ENCODE results near the gene MROH8.
A peak's percentile ranks its signal among the peaks of the same experiment; 100 is the strongest.

MROH8 gene

DNA sequence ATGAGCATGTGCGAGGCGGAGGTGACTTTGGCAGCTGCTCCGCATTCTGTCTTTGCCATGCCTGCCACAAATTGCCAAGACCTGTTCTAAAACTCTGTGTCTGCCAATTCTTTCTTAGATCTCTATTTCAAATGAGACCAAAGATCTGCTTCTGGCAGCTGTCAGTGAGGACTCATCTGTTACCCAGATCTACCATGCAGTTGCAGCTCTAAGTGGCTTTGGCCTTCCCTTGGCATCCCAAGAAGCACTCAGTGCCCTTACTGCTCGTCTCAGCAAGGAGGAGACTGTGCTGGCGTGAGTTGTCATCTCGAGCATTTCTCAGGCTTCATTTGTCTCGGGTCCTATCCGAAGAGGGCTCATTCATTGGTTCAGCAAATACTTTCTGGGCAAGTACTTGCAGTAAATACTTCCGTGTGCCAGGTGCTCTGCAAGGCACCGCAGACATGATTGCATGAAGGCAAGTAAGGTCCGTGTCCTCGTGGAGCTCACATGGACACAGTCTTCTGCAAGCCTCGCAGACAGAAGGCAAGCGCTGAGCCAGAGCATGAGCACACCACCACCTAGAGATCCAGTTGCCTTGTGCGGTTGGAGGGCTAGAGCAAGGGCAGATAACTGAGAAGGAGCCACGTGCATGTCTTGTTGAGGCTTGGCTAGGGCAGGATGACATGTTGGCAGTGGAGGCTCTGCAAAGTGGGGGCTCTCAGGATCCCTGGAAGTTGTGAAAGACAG lies 19.7 kb upstream of the MROH8 start:
- no peak for DNase-seq

DNA sequence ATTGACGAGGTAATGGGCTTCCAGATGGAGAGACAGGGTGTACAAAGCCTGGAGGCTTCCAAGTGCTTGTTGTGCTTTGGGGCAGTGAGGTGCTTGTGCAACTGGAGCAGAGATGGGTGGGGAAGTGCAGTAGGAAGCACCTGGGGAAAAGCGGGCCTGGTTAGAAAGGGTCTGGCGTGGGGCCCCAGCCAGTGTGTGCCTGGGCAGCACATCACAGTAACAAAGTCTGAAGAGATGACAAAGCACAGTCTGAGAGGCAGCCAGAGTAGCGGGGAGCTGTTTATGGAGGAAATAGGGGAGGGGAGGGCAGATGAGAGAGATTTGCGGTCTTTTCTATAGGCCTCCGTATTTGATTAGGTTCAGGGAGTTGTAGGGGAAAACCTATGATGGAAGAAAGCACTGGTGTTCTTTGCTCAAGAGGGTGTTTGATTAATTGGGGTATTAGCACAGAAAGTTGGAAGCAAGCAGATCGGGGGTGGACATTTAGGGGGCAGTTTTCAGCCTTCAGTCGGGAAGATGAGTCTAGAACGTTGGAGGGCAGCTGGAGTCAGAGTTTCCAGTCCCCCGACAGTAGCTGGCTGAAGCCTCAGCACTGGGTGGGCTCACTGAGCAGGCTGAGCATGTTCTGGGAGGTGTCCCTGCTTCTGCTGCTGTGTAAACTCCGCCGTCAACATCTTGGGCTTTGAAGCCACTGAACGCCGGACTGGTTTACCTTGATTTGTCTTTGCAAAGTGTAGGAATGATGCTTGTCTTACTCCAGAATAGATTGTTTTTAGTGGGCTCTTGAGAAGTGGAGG lies 15.5 kb upstream of the MROH8 start:
- DNase-seq, result no peak

DNA sequence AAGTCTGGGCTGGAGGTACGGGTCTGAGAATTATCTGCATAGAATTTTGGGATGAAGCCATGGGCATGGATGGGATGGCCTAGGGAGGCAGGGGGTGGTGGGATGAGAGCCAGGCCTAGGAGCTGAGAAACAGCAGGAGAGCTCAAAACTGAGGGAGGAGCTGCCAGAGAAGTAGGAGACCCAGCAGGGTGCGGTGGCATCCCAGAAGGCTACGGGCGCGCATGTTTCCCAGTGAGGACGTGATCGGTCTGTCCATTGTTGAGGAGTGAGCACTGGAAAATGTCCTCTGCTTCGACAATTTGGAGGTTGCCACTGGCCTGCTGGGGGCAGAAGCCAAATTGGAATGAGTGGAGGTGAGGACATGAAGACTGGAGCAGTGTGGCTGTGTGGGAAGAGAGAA lies 14.5 kb upstream of the MROH8 start:
- no peak for DNase-seq

DNA sequence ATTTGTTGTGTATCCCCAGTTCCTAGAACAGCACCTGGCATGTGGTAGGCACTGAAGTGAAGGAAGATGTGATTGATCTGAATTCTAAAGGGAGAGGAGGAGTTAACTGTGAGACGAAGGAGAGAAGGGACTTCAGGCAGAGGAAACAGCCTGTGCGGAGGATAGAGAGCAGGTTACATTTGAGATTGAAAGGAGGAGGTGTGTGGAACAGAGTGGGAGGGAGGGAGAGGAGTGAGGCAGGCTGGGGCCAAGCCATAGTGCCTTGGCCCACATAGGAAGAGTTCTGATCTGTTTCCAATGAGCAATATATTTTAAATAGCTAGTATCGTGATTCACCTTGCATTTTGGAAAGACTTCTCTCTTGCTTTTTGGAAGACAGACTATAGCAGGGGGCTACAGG lies 13.9 kb upstream of the MROH8 start:
- no peak for DNase-seq

DNA sequence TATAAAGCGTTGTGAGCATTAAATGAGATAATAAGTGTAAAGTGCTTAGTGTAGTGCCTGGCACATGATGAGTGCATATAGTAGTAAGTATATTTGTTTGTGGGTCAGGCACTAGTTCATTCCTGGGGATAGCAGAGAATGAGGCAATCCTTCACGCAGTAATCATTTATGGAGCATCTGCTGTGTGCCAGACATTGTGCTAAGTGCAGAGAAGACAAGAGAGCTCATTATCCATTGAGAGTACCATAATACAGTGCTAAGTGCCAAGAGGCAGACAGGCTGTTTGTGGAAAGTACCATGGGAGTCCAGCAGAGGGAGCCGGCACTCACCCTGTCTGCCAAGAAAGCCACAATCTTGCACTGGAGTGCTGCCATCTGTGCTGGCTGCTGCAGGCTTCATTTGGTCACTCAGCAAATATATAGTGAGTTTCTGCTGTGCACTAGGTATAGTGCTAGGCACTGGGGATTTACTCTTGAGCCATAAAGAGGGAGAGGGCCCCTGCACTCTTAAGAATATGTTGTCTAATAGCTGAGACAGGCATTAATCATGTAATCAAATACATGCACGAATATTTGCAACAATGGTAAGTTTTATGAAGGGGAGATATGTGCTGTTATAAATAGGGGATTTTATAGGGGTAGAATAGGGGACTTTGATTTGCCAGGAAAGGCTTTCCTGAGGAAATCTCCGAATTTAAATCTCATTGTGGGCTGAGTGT lies 12.9 kb upstream of the MROH8 start:
- DNase-seq, result peak; percentile 71

DNA sequence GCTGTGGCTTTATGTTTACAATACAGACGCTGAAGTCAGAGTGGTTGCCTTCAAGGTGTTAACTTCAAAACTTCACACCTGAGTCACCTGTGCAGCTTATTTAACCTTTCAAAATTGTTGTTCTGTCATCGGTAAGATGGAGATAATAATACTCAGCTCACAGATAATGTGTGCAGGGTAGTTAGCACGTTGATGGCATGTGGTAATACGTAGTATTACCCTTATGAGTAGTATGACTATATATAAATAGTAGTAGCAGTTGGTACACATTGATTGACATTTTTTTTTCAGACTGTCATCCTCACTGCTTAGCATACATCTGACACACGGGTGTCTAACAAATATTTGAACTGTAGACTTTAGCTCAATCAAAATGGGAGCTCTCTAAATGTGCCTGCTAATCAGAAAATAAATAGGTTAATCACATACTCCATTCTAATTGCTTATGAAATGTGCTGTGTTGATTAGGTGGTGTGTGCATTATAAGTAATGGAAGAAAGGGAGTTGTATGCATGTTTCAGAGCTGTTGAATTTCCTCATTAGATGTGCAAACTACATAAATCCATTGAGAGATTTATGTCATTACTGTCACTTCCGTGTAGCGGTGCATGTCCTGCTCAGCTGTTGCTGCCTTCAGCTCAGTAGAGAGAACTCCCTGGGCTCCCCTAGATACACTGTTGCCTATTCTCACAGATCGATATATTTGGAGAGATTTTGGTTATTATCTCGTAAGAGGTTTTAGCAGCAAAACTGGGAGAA lies 11.2 kb upstream of the MROH8 start:
- DNase-seq, result no peak

DNA sequence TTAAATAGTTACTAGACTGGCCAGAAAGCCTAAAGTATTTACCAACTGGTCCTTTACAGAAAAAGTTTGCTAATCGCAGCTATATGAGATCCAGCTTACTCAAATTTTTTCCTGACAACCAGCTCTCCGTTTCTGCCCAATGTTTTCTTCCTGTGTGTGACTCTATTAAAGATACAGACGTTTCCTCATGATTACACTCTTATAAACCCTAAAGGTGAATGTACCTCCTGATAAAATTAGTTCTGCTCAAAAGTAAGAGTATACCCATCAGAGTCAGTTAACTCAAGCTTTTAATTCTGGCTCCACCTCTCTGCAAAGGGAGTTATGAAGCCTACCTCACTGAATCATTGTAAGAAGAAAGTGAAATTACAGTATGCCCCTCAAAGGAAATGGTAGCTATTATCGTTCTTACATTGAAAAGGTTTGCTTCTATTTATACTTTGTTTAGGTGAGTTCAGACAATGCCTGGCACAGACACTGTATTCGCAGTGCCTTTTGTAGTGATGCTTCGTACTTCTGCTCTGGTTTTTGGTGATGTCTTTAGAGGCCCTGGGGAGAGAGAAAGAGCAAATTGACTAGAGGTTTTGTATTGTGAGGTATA lies 10.2 kb upstream of the MROH8 start:
- DNase-seq, result no peak

DNA sequence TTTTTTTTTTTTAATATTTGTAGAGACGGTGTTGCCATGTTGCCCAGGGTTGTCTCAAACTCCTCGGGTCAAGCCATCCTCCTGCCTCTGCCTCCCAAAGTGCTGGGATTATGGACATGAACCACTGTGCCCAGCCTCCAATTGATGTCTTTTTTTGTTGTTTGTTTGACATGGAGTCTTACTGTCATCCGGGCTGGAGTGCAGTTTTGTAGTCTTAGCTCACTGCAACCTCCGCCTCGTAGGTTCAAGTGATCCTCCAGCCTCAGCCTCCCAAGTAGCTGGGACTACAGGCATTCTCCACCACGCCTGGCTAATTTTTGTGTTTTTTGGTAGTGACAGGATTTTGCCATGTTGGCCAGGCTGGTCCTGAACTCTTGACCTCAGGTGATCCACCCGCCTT lies 9.4 kb upstream of the MROH8 start:
- no peak for DNase-seq

DNA sequence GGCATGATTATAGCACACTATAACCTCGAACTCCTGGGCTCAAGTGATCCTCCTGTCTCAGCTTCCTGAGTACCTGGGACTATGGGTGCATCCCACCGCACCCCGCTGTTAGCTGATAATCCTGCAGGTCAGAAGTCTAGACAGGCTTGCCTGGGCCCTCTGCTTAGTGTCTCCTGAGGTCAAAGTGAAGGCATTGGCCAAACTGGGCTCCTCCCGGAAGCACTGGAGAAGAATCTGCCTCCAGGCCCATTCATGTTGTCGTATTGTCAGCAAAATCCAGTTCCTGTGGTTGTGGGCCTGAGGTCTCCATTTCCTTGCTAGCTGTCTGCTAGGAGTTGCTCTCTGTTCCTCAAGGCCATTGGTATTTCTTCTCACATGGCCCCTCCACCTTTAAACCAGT lies 6.3 kb upstream of the MROH8 start:
- DNase-seq, result no peak

DNA sequence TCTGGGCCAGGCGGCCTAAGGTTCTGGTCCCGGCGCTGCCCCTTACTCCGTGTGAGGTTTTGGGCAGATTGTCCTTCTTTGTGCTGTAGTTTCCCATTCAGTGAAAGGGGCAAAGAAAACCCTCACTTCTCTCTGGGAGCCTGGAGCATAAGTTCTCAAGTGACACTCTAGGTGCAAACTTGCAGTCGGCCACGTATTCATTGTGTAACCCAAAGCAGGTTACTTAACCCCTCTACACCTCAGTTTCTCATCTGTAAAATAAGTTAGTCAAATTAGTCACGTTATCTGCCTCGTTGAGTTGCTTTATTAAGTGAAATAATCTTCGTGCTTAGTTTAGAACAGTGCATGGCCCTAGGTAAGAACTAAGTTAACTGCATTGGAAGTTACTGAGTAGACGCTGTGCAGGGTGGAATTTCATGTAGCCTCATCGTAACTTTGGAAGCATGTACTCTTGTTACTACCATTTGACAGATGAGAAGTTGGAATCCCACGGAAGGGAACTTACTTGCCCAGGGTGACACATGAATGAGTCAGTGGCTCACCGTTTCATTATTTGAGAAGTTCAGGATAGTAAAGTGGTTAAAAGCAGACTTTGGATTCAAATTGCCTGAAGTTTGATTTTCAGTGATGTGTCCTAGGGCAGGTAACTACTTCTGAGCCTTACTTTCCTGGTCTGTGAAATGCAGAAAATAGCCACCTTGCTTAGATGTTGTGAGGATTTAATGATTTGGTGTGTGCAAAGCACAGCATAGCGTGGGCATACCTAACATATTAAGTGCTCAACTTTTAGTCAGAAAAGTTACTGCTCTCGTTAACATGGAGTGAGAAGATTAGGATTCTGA lies 556 bp upstream of the MROH8 start:
- no peak for DNase-seq

DNA sequence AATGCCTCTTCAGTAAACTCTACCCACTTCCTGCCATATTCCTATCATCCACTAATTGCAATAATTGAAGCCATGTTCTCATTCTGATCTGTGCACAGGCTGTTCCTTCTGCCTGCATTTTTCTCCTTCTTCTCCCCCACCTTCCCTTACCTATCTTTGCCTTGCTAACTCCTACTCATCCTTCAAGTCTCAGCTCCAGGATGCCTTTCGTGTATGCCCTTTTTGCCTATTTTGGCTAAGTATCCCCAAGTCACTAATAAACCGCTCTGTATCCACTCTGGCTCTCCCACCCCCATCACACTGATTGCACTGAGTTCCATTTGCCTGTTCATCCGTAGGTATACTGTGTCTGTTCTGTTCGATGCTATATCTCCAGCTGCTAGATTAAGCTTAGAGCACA lies 6.5 kb downstream of the MROH8 start:
- no peak for DNase-seq

DNA sequence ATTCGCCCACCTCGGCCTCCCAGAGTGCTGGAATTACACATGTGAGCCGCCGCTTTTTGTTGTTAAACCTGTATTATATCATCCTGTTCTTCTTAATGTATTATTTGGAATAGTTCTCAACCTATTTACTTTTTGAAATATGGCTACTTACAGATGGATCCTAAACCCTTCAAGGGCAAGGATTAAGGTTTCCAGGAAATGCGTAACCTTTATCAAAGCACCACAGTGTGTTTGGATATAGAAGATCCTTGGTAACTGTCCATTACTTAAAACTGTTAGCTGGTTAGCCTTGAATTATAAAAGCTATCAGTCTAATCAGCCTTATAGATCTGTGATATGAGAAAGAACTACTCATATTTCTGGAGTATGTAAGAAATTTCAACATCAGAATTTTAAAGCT lies 12.5 kb downstream of the MROH8 start:
- DNase-seq, result no peak

DNA sequence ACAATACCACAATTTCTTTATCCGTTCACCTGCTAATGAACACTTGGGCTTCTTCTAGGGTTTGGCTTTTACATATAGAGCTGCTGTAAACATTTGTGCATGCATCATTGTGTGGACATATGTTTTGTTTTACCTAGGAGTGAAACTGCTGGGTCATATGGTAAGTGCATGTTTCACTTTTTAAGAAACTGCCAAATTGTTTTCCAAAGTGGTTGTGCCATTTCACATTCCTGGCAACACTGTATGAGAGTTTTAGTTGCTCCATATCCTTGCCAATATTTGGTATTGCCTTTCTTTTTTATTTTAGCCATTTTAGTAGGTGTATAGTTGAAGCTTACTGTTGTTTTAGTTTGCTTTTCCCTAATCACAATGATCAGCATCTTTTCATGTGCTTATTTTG lies 14.3 kb downstream of the MROH8 start:
- no peak for DNase-seq

DNA sequence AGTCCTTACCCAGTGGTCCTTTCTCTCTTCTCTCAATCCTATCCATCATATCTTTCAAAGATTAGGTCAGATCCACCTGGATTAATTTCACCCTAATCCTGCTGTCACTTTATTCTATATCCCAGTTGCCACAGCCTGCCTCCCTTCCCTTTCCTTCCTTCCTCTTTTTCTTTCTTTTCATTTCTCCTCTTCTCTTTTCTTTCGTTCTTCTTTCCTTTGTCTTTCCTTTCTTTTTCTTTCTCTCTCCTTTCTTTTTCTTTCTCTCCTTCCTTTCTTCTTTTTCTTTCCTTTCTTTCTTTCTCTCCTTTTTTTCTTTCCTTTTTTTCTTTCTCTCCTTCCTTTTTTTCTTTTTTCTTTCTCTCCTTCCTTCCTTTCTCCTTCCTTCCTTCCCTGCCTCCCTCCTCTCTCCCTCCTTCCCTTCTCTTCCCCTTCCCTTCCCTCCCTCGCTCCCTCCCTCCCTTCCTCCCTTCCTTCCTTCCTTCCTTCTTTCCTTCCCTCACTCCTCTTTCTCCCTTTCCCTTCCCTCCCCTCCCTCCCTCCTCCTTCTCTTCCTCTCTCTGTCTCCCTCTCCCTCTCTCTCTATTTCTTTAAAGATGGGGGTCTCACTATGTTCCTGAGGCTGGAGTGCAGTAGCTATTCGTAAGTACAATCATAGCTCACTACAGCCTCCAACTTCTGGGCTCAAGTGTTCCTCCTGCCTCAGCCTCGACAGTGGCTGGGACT lies 15.4 kb downstream of the MROH8 start:
- DNase-seq, result no peak

DNA sequence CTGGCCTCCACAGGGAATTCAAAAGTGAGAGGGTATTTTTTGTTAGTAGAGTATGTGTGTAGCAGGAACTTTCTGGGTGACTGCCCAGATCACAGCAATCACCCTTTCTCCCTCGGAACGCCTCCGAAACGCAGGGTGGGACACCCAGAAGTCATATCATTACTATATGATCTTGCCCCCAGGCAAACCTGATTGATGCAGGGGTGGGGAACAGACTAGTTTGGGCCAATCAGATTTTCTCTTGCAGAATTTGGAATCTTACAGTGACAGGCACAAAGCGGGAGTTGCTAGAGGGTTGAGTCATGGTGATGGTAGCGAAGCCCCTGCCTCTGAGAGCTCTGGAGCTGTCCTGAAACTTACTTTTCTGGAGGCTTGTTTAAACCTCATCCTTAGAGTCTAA lies 16.7 kb downstream of the MROH8 start:
- no peak for DNase-seq

DNA sequence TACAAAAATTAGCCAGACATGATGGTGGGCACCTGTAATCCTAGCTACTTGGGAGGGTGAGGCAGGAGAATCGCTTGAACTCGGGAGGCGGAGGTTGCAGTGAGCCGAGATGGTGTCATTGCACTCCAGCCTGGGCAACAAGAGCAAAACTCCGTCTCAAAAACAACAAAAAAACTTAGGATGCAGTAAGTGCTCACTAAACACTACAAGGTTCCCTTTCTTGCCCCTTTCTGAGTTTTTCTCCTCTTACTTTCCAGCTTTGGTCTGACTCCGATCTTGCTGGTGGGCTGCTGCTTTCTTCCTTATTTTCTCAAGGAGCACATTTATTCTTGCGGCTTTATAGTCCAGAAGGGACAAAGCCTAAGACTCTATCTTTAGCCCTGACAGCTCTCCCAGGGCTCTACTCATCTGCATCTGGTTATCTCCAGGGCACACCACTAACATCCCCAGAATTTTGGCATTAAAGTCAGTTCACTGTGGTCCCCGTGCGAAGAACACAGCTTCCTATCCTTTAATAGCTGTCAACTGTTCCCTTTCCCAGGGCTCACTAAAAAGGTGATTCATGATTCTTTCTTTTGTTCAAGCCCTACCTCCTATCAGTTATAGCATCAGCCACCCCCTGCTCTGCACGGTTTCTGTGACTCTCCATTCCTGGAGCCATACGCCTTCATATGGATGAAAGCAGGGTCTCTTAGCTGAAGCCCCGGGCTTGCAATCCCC lies 17.4 kb downstream of the MROH8 start:
- no peak for DNase-seq

DNA sequence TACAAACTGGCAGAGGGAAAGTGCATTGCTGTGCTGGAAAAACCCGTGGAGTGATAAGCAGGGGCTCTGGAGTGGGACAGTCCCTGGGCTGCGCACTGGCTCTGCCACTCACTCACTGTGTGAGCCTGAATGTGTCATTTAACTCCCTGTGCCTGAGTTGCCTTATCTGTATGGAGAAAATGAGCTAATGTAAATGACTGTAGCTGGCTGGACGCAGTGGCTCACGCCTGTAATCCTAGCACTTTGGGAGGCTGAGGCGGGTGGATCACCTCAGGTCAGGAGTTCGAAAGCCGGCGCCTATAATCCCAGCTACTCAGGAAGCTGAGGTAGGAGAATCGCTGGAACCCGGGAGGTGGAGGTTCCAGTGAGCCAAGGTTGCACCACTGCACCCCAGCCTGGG lies 18.7 kb downstream of the MROH8 start:
- no peak for DNase-seq

DNA sequence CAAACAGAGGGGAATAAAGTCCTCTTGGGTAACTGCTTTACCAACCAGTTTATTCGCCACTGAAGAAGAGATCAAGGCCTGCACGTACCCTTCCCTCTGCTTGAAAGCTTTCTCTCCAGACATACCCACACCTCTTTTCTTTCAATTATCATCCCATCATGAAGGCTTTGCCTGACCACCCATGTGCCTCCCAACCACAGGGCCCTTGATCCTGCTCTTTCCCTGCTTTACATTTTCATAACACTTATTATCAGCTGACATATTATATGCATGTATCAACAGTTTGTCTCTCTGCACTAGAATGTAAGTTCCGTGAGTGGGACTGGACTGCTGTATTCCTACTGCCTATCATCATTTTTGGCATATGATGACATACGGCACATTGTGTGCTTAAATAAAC lies 21.1 kb downstream of the MROH8 start:
- DNase-seq, result no peak

DNA sequence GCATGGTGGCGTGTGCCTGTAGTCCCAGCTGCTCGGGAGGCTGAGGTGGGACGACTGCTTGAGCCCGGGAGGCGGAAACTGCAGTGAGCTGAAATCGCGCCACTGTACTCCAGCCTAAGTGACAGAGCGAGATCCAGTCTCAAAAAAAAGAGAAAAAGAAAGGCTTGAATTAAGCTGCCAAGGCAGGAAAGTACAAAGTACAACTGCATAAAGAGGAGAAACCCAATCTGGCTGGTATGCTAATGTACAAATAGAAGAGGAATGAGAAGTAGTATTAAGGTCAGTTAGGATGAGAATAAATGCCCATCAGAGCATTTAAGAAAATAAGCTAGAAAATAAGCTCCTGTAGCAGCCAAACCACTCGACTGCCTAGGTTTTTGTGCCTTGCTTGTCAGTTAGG lies 23.4 kb downstream of the MROH8 start:
- no peak for DNase-seq

DNA sequence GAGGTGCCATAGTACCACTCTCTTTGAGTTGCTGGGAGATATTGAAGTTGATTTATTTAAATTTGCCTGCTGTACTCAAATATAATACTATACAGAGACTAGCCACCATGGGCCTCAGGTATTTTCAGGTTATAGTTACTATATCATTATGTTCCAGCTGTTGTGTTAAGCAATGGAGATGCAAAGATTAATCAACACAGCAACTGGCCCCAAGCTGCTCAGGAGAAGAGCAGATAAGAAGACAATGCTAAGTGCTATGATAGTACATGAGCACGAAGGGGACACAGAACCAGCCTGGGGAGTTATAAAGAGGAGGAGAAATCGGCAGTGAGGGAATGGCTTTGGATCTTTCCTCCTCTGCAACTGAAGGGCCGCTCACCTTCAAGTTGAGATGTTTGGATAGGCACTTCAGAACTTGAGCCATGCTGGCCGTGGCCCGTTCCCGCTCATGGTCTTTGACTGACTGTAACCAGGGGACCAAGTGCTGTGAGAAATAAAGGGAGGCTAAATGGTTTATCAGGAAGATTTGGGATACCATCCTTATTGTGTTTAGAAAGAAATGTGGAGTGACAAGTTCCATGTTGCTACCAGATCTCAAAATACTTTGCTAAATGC lies 24.6 kb downstream of the MROH8 start:
- DNase-seq, result no peak

Data from activated CD4-positive, CD25-positive, alpha-beta regulatory T cell treated with anti-CD3 and anti-CD28 coated beads, Interleukin-2, amount 50 U/mL, for 72 hours (primary cell).